AG04450 (cell line): ENCODE results near the gene CNGB1. TPM values are rescaled to one million over a fixed set of nuclear protein-coding genes. Genes with fewer than 3 reads are reported as not detected.

Experiments
- CTCF ChIA-PET: fragments of 300-600, 350-600 bp; formaldehyde crosslinking; extraction: SDS; loops from one replicate; lab custom pipeline; 2022; ENCODE audit warnings: antibody characterized with exemption, inconsistent platforms; lab: Charles Lee
- POLR2A ChIA-PET: fragments of 350-600 bp; formaldehyde crosslinking; extraction: SDS; loops from one replicate; lab custom pipeline; 2021; ENCODE audit warnings: antibody characterized with exemption, inconsistent platforms; lab: Yijun Ruan, JAX
- DNase-seq: peaks from one replicate; pipeline ENCODE4 v3.0.0-alpha.2; 2011; ENCODE audit warnings: low read depth, low spot score
- H3K27ac ChIP-seq: one replicate; pipeline ENCODE4 v1.5.1; 2012; ENCODE audit warnings: low read depth, low read length, control low read depth
- H3K27me3 ChIP-seq: one replicate; pipeline ENCODE4 v1.6.0; 2012; ENCODE audit warnings: low read length; ENCODE audit not compliant: control insufficient read depth, insufficient read depth
- H3K4me3 ChIP-seq: 2 replicates; pipeline ENCODE4 v1.5.1; 2011; ENCODE audit warnings: mild to moderate bottlenecking, low read depth, low read length, control low read depth
- H3K9me3 ChIP-seq: 2 replicates; pipeline ENCODE4 v1.5.1; 2012; ENCODE audit warnings: low read length; ENCODE audit not compliant: control insufficient read depth, insufficient read depth
- polyA plus RNA-seq: library from polyadenylated mRNA; depleted of rRNA; stranded (reverse); fragments of >200 nt; gene quantifications from 2 replicates; pipeline ENCODE4 v1.2.3, GENCODE V29; 2011
- TF ChIP-seq, protein P1 (sequence below): IDR thresholded peaks from 2 replicates; pipeline ENCODE4 v1.5.1; 2011; ENCODE audit warnings: low read depth, low read length, control low read depth, inconsistent platforms

Gene CNGB1
- polyA plus RNA-seq, 1 experiment = not detected

GRCh38 chr16:57960826-57961472 lies 10.0 kb downstream of the CNGB1 start:
- Histone ChIP-seq H3K27ac (no peak overlapping the region), H3K9me3 (no peaks in the 10 kb centered on the region; the same call in 1 of the 2 replicates), H3K4me3 (no peak overlapping the region), H3K27me3 (peaks cover 18% of the 10 kb centered on the region)
- TF ChIP-seq, protein P1, sequence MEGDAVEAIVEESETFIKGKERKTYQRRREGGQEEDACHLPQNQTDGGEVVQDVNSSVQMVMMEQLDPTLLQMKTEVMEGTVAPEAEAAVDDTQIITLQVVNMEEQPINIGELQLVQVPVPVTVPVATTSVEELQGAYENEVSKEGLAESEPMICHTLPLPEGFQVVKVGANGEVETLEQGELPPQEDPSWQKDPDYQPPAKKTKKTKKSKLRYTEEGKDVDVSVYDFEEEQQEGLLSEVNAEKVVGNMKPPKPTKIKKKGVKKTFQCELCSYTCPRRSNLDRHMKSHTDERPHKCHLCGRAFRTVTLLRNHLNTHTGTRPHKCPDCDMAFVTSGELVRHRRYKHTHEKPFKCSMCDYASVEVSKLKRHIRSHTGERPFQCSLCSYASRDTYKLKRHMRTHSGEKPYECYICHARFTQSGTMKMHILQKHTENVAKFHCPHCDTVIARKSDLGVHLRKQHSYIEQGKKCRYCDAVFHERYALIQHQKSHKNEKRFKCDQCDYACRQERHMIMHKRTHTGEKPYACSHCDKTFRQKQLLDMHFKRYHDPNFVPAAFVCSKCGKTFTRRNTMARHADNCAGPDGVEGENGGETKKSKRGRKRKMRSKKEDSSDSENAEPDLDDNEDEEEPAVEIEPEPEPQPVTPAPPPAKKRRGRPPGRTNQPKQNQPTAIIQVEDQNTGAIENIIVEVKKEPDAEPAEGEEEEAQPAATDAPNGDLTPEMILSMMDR = no peak
- ChIA-PET POLR2A (no interaction called here), CTCF (no interaction called here)
- DNase-seq = no peak

GRCh38 chr16:57960310-57960709 lies 10.6 kb downstream of the CNGB1 start:
- no peak overlapping the region for H3K4me3 ChIP-seq
- H3K27me3 ChIP-seq = peaks cover 19% of the 10 kb centered on the region
- DNase-seq = no peak
- no peak overlapping the region for H3K27ac ChIP-seq
- no peaks in the 10 kb centered on the region; the same call in 1 of the 2 replicates for H3K9me3 ChIP-seq
- TF ChIP-seq, protein P1 = no peak
- ChIA-PET POLR2A (no interaction called here), CTCF (no interaction called here)

- H3K27me3 ChIP-seq = peaks cover 19% of the 10 kb centered on the region
- TF ChIP-seq, protein P1 = no peak
- no peaks in the 10 kb centered on the region; the same call in 1 of the 2 replicates for H3K9me3 ChIP-seq
- no peak overlapping the region for H3K4me3 ChIP-seq
- ChIA-PET POLR2A (no interaction called here), CTCF (no interaction called here)
- no peak overlapping the region for H3K27ac ChIP-seq
- no peak for DNase-seq
Measured at GRCh38 chr16:57959804-57960203, 11.1 kb downstream of the CNGB1 start.

DNA sequence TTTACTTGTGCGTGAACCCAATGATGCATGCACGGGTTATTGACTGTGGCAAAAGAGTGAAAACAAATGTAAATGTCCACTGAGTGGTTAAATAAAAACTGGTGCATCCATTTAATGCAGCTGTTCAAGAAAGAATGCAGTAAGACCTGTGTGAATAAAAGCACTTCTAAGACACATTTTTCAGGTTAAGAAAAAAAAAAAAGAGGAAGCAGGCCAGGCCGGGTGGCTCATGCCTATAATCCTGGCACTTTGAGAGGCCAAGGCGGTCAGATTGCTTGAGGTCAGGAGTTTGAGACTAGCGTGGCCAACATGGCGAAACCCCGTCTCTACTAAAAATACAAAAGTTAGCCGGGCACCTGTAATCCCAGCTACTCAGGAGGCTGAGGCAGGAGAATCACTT lies 11.8 kb downstream of the CNGB1 start:
- no peak overlapping the region for H3K27ac ChIP-seq
- no peak overlapping the region for H3K4me3 ChIP-seq
- DNase-seq = no peak
- POLR2A ChIA-PET = no interaction called here
- TF ChIP-seq, protein P1 = no peak
- H3K27me3 ChIP-seq = peaks cover 22% of the 10 kb centered on the region
- CTCF ChIA-PET = no interaction called here
- H3K9me3 ChIP-seq = no peaks in the 10 kb centered on the region; the same call in 1 of the 2 replicates

DNA sequence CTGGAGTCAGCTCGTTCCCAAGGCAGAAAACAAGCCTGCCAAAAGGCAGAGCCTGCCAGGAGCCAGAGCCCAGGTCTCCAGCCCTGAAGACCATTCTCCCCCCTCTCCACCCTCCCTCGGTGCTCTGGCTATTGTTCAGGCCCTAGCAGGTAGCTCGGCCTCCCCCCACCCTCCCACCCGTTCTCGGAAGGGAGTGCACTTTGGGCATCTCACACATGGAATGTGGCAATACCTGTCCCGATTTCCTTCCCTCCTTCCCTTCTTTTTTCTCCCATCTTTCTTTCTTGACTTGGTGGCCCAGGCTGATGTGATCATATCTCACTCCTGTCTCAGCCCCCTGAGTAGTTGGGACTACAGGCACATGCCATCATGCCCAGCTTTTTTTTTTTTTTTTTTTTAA lies 12.4 kb downstream of the CNGB1 start:
- POLR2A ChIA-PET = no interaction called here

More for the DNA sequence above, 12.4 kb downstream of the CNGB1 start:
- peaks cover 25% of the 10 kb centered on the region for H3K27me3 ChIP-seq
- DNase-seq = no peak
- TF ChIP-seq, protein P1 = no peak
- H3K4me3 ChIP-seq = no peak overlapping the region
- CTCF ChIA-PET = no interaction called here
- H3K27ac ChIP-seq = no peak overlapping the region
- no peaks in the 10 kb centered on the region; the same call in 1 of the 2 replicates for H3K9me3 ChIP-seq
